ENCODE data around the gene NAP1L4.

Gene NAP1L4

GRCh38 chr11:2992234-2992996, at the start of gene NAP1L4:
NAP1L4 (minus strand) TSS chr11:2992329; CDS start chr11:2979220, 13,109 bp downstream.
- Mint-ChIP-seq H3K36me3 (peaks cover 6% of the 10 kb centered on the region), H3K4me3 (peak within 1 kb of the TSS; percentile 98)

GRCh38 chr11:3040881-3041280, 48.8 kb upstream of the NAP1L4 start:
- no peak for ATAC-seq
- Mint-ChIP-seq H3K4me3 (no peak overlapping the region), H3K9me3 (no peaks in the 10 kb centered on the region), H3K36me3 (peaks cover 47% of the 10 kb centered on the region), H3K4me1 (peaks cover 39% of the 10 kb centered on the region), H3K27me3 (no peaks in the 10 kb centered on the region), H3K27ac (no peak overlapping the region)

More at GRCh38 chr11:2992234-2992996, at the start of gene NAP1L4:
- peaks cover 45% of the 10 kb centered on the region for H3K4me1 Mint-ChIP-seq
- peak within 1 kb of the TSS; percentile 95 for H3K27ac Mint-ChIP-seq
- peak; percentile 95 for ATAC-seq
- H3K9me3 Mint-ChIP-seq, result no peaks in the 10 kb centered on the region
- H3K27me3 Mint-ChIP-seq, result no peaks in the 10 kb centered on the region

- Mint-ChIP-seq H3K27me3 (no peaks in the 10 kb centered on the region), H3K27ac (no peak overlapping the region), H3K4me3 (no peak overlapping the region), H3K36me3 (peaks cover 53% of the 10 kb centered on the region), H3K4me1 (peaks cover 34% of the 10 kb centered on the region), H3K9me3 (no peaks in the 10 kb centered on the region)
- no peak for ATAC-seq
These were observed 45.8 kb upstream of the NAP1L4 start for GRCh38 chr11:3037945-3038271.

GRCh38 chr11:3037040-3037944, 45.2 kb upstream of the NAP1L4 start:
- H3K4me3 Mint-ChIP-seq, result no peak overlapping the region
- H3K36me3 Mint-ChIP-seq, result peaks cover 60% of the 10 kb centered on the region
- H3K27me3 Mint-ChIP-seq, result no peaks in the 10 kb centered on the region
- no peaks in the 10 kb centered on the region for H3K9me3 Mint-ChIP-seq
- peaks cover 37% of the 10 kb centered on the region for H3K4me1 Mint-ChIP-seq
- ATAC-seq, result peak; percentile 42
- H3K27ac Mint-ChIP-seq, result peak overlapping the region; percentile 83

- no peaks in the 10 kb centered on the region for H3K27me3 Mint-ChIP-seq
- peaks cover 59% of the 10 kb centered on the region for H3K36me3 Mint-ChIP-seq
- peak overlapping the region; percentile 83 for H3K27ac Mint-ChIP-seq
- peak; percentile 74 for ATAC-seq
- peaks cover 41% of the 10 kb centered on the region for H3K4me1 Mint-ChIP-seq
- H3K4me3 Mint-ChIP-seq, result peak overlapping the region; percentile 19
- no peaks in the 10 kb centered on the region for H3K9me3 Mint-ChIP-seq
These were observed 44.3 kb upstream of the NAP1L4 start for GRCh38 chr11:3036419-3036818.

GRCh38 chr11:3035333-3035732, 43.2 kb upstream of the NAP1L4 start:
- ATAC-seq, result peak; percentile 70
- Mint-ChIP-seq H3K27ac (peak overlapping the region; percentile 83), H3K27me3 (no peaks in the 10 kb centered on the region), H3K4me1 (peaks cover 51% of the 10 kb centered on the region), H3K9me3 (no peaks in the 10 kb centered on the region), H3K4me3 (no peak overlapping the region), H3K36me3 (peaks cover 64% of the 10 kb centered on the region)

GRCh38 chr11:3030289-3031070, 38.4 kb upstream of the NAP1L4 start:
- ATAC-seq, result no peak
- Mint-ChIP-seq H3K27me3 (no peaks in the 10 kb centered on the region), H3K9me3 (no peaks in the 10 kb centered on the region), H3K27ac (peak overlapping the region; percentile 33), H3K4me1 (peaks cover 46% of the 10 kb centered on the region), H3K36me3 (peaks cover 71% of the 10 kb centered on the region), H3K4me3 (no peak overlapping the region)

- Mint-ChIP-seq H3K36me3 (peaks cover 73% of the 10 kb centered on the region), H3K4me3 (no peak overlapping the region), H3K4me1 (peaks cover 38% of the 10 kb centered on the region), H3K27me3 (no peaks in the 10 kb centered on the region), H3K27ac (no peak overlapping the region), H3K9me3 (no peaks in the 10 kb centered on the region)
- ATAC-seq, result no peak
These were observed 36.7 kb upstream of the NAP1L4 start for GRCh38 chr11:3028813-3029212.

GRCh38 chr11:3026803-3027202, 34.7 kb upstream of the NAP1L4 start:
- Mint-ChIP-seq H3K4me1 (peaks cover 47% of the 10 kb centered on the region), H3K9me3 (no peaks in the 10 kb centered on the region), H3K27ac (no peak overlapping the region), H3K27me3 (no peaks in the 10 kb centered on the region), H3K36me3 (peaks cover 70% of the 10 kb centered on the region), H3K4me3 (no peak overlapping the region)
- no peak for ATAC-seq

GRCh38 chr11:3022982-3023381, 30.9 kb upstream of the NAP1L4 start:
- Mint-ChIP-seq H3K27ac (peak overlapping the region; percentile 52), H3K4me1 (peaks cover 28% of the 10 kb centered on the region), H3K27me3 (no peaks in the 10 kb centered on the region), H3K4me3 (no peak overlapping the region), H3K36me3 (peaks cover 60% of the 10 kb centered on the region), H3K9me3 (no peaks in the 10 kb centered on the region)
- ATAC-seq, result no peak

GRCh38 chr11:3022300-3022967, 30.3 kb upstream of the NAP1L4 start:
- Mint-ChIP-seq H3K4me1 (peaks cover 28% of the 10 kb centered on the region), H3K4me3 (peak overlapping the region; percentile 63), H3K36me3 (peaks cover 61% of the 10 kb centered on the region), H3K27me3 (no peaks in the 10 kb centered on the region), H3K9me3 (no peaks in the 10 kb centered on the region), H3K27ac (peak overlapping the region; percentile 52)
- peak; percentile 90 for ATAC-seq

GRCh38 chr11:3021125-3021524, 29.0 kb upstream of the NAP1L4 start:
- H3K36me3 Mint-ChIP-seq, result peaks cover 60% of the 10 kb centered on the region
- no peak overlapping the region for H3K4me3 Mint-ChIP-seq
- H3K27me3 Mint-ChIP-seq, result no peaks in the 10 kb centered on the region
- no peaks in the 10 kb centered on the region for H3K9me3 Mint-ChIP-seq
- H3K27ac Mint-ChIP-seq, result no peak overlapping the region
- peaks cover 28% of the 10 kb centered on the region for H3K4me1 Mint-ChIP-seq
- ATAC-seq, result no peak

- Mint-ChIP-seq H3K9me3 (no peaks in the 10 kb centered on the region), H3K4me3 (no peak overlapping the region), H3K27ac (peak overlapping the region; percentile 45), H3K4me1 (peaks cover 28% of the 10 kb centered on the region), H3K27me3 (no peaks in the 10 kb centered on the region), H3K36me3 (peaks cover 63% of the 10 kb centered on the region)
- ATAC-seq, result no peak
These were observed 27.9 kb upstream of the NAP1L4 start for GRCh38 chr11:3020011-3020410.

- H3K4me3 Mint-ChIP-seq, result no peak overlapping the region
- H3K27ac Mint-ChIP-seq, result no peak overlapping the region
- peaks cover 59% of the 10 kb centered on the region for H3K36me3 Mint-ChIP-seq
- no peak for ATAC-seq
- no peaks in the 10 kb centered on the region for H3K27me3 Mint-ChIP-seq
- H3K4me1 Mint-ChIP-seq, result peaks cover 28% of the 10 kb centered on the region
- no peaks in the 10 kb centered on the region for H3K9me3 Mint-ChIP-seq
These were observed 26.5 kb upstream of the NAP1L4 start for GRCh38 chr11:3018596-3018995.

Data from stimulated activated memory B cell treated with anti-CD40 and anti-IgM and Interleukin-4, amounts not matched to agents 10 μg/mL and 1 μg/mL and 100 μg/mL, for 72 hours (primary cell).